ENCODE data around the gene FSTL4. TPM values are rescaled to one million over a fixed set of nuclear protein-coding genes. Genes with fewer than 3 reads are reported as not detected.

Gene FSTL4
- total and polyA plus RNA-seq, 2 of the 4 experiments (the other 2 are of a cell fraction) = 0.18 TPM; not detected in 1

DNA sequence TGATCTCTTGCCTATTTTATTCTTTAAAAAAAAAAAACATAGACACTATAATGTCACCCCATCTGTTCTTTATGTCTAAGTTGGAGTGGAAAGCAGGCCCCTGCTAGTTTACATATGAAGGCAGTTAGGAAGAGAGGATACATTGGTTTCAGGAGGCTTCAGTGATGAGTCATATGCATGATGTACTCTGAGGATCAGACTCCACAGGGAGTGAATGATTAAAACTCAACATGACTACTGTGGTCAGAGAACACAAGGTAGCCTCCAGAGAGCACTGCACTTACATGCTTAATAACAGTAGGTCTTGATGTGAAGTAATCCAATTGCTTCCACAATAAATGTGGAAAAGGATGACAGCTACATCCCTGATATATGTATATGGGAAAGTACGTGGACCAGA lies 22.7 kb upstream of the FSTL4 start:
- Histone ChIP-seq H3K56ac (ENCODE audit: extremely low read depth, insufficient read depth, low read length) (no peak overlapping the region), H4K8ac (ENCODE audit: low read depth in 2 of 2, low read length in 2 of 2) (no peak overlapping the region), H4K5ac (ENCODE audit: low read depth, low read length) (no peak overlapping the region), H2BK15ac (ENCODE audit: low read depth, low read length) (no peak overlapping the region), H3K4ac (ENCODE audit: low read depth, low read length) (no peak overlapping the region), H3K18ac (ENCODE audit: low read depth, low read length) (no peak overlapping the region), H3K4me2 (ENCODE audit: low read depth, low read length) (no peak overlapping the region), H3K9me3 (ENCODE audit: control insufficient read depth, insufficient read depth, low read length) (no peaks in the 10 kb centered on the region), H3K9me1 (ENCODE audit: insufficient read depth, low read length) (no peaks in the 10 kb centered on the region), H4K91ac (ENCODE audit: insufficient read depth, low read depth, low read length) (no peak overlapping the region), H3K79me1 (ENCODE audit: low read depth in 1 of 2, low read length in 2 of 2) (no peaks in the 10 kb centered on the region), H3K4me1 (ENCODE audit: control insufficient read depth, insufficient read depth, low read length) (no peaks in the 10 kb centered on the region), H2AK9ac (replicated peaks; ENCODE audit: low read depth, low read length, poor library complexity) (no peak overlapping the region), H2BK20ac (ENCODE audit: low read depth, low read length) (no peak overlapping the region), H4K20me1 (ENCODE audit: insufficient read depth, low read length) (no peaks in the 10 kb centered on the region), H3K4me3 (ENCODE audit: insufficient read depth, low read depth, low read length) (no peak overlapping the region), H2BK5ac (ENCODE audit: low read depth, low read length, poor library complexity, severe bottlenecking) (no peak overlapping the region), H3K36me3 (ENCODE audit: control insufficient read depth, insufficient read depth, low read length) (no peaks in the 10 kb centered on the region), H3K14ac (replicated peaks; ENCODE audit: low read depth, low read length) (no peak overlapping the region), H3K27me3 (ENCODE audit: control insufficient read depth, insufficient read depth, low read length) (no peaks in the 10 kb centered on the region), H2AK5ac (ENCODE audit: low read depth, low read length) (no peak overlapping the region), H3K23ac (ENCODE audit: low read depth, low read length) (no peak overlapping the region), H3K9ac (ENCODE audit: low read depth, low read length) (no peak overlapping the region), H3K27ac (ENCODE audit: insufficient read depth, low read length) (no peak overlapping the region), H2BK120ac (ENCODE audit: low read depth, low read length) (no peak overlapping the region), H2AFZ (replicated peaks; ENCODE audit: low read length, poor library complexity) (no peak overlapping the region)
- BruUV-seq (replicated peaks) = no TSS peak
- TF ChIP-seq MXI1 (IDR thresholded peaks at IDR 0.05; ENCODE audit: borderline replicate concordance, low read depth, low read length) (no peak), SMC3 (IDR thresholded peaks at IDR 0.05; ENCODE audit: low read depth, low read length) (no peak), FOS (IDR thresholded peaks at IDR 0.05; ENCODE audit: low read depth, low read length) (no peak), ELK1 (IDR thresholded peaks at IDR 0.05; ENCODE audit: borderline replicate concordance, low read depth, low read length) (no peak), RCOR1 (IDR thresholded peaks at IDR 0.05; ENCODE audit: insufficient replicate concordance, low read length) (no peak), NFE2L2 (IDR thresholded peaks at IDR 0.05; ENCODE audit: low read depth, low read length) (no peak), CHD1 (IDR thresholded peaks at IDR 0.05; ENCODE audit: low read depth, low read length) (no peak), RAD21 (IDR thresholded peaks at IDR 0.05; ENCODE audit: low read length) (no peak), USF2 (IDR thresholded peaks at IDR 0.05; ENCODE audit: low read depth, low read length) (no peak), BHLHE40 (IDR thresholded peaks at IDR 0.05; ENCODE audit: low read depth, low read length) (no peak), CEBPB (IDR thresholded peaks at IDR 0.05; ENCODE audit: low read depth, low read length) (no peak), POLR2A (IDR thresholded peaks at IDR 0.05; ENCODE audit: low read depth, low read length) (no peak), RFX5 (IDR thresholded peaks at IDR 0.05; ENCODE audit: low read depth, low read length) (no peak), MAFK (IDR thresholded peaks at IDR 0.05; ENCODE audit: low read depth, low read length) (no peak), MAZ (IDR thresholded peaks at IDR 0.05; ENCODE audit: borderline replicate concordance, low read depth, low read length) (no peak)
- TF ChIP-seq, protein P1, sequence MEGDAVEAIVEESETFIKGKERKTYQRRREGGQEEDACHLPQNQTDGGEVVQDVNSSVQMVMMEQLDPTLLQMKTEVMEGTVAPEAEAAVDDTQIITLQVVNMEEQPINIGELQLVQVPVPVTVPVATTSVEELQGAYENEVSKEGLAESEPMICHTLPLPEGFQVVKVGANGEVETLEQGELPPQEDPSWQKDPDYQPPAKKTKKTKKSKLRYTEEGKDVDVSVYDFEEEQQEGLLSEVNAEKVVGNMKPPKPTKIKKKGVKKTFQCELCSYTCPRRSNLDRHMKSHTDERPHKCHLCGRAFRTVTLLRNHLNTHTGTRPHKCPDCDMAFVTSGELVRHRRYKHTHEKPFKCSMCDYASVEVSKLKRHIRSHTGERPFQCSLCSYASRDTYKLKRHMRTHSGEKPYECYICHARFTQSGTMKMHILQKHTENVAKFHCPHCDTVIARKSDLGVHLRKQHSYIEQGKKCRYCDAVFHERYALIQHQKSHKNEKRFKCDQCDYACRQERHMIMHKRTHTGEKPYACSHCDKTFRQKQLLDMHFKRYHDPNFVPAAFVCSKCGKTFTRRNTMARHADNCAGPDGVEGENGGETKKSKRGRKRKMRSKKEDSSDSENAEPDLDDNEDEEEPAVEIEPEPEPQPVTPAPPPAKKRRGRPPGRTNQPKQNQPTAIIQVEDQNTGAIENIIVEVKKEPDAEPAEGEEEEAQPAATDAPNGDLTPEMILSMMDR (conservative IDR thresholded peaks at IDR 0.05; ENCODE audit: low read depth, low read length) = no peak
- peak; percentile 51; the same call in 1 of the 2 replicates for ATAC-seq (ENCODE audit: low read depth)
- intact Hi-C loops (cut with micrococcal nuclease) (no loop called here), in situ Hi-C loops (cut with MboI; ENCODE audit: low sequenced_read_pairs) (no loop called here), dilution Hi-C loops (cut with HindIII; ENCODE audit: low sequenced_read_pairs, unreplicated experiment) (no loop called here)
- ChIA-PET CTCF (no interaction called here), POLR2A (ENCODE audit: unreplicated experiment) (no interaction called here)
- DNase-seq = peak; percentile 28
- WGBS, 2 experiments (ENCODE audit: extremely low coverage in 2 of 2, insufficient read length in 1 of 2) = no CpG with 5 or more reads among the region's 1 CpG

All from IMR-90 (cell line).